HEK293 (cell line): Measurements from ENCODE around the gene GNB1L.

Experiments used
- CTCF ChIA-PET: fragments of 350-600 bp; formaldehyde crosslinking; extraction: SDS; loops from one replicate; lab custom pipeline; 2021; ENCODE audit warnings: antibody characterized with exemption; lab: Yijun Ruan, JAX
- POLR2A ChIA-PET: fragments of 300-600 bp; formaldehyde crosslinking; extraction: SDS; loops from one replicate; lab custom pipeline; 2020; ENCODE audit warnings: antibody characterized with exemption, inconsistent platforms; lab: Yijun Ruan, JAX
- H3K27ac ChIP-seq: fragments of 200-500 bp; sonication (Bioruptor generic); 2 replicates; pipeline ENCODE4 v1.5.1; 2014; ENCODE audit warnings: low read depth, low read length, control low read depth, inconsistent platforms; ENCODE audit errors: extremely low read depth
- H3K36me3 ChIP-seq, 2 experiments: fragments of 200-500 bp in 1 of 2; sonication (Bioruptor generic) in 1 of 2; 1 replicate in 1 of 2; 2 replicates in 1 of 2; pipeline ENCODE4 v1.5.1; 2014 to 2017; ENCODE audit warnings: inconsistent platforms in 2 of 2, low read length in 2 of 2; ENCODE audit not compliant: control insufficient read depth in 2 of 2, insufficient read depth in 1 of 2
- H3K4me1 ChIP-seq: fragments of 200-500 bp; sonication (Bioruptor generic); 2 replicates; pipeline ENCODE4 v1.5.1; 2014; ENCODE audit warnings: mild to moderate bottlenecking, low read length, inconsistent platforms; ENCODE audit not compliant: control insufficient read depth, insufficient read depth
- H3K4me3 ChIP-seq: 2 replicates; pipeline ENCODE4 v1.5.1; 2011; ENCODE audit warnings: low read depth, mild to moderate bottlenecking, control low read depth, low read length, moderate library complexity
- H3K9me3 ChIP-seq: fragments of 200-500 bp; sonication (Bioruptor generic); 2 replicates; pipeline ENCODE4 v1.5.1; 2014; ENCODE audit warnings: low read depth, low read length, inconsistent platforms; ENCODE audit not compliant: control insufficient read depth, insufficient read depth
- BCL11B ChIP-seq: fragments of 450-650 bp; formaldehyde crosslinking; IDR thresholded peaks from 2 replicates; pipeline ENCODE4 v1.5.1; 2016; ENCODE audit warnings: low read depth, missing biosample characterization, missing genetic modification characterization
- GLI2 ChIP-seq: fragments of 450-650 bp; formaldehyde crosslinking; IDR thresholded peaks from 2 replicates; pipeline ENCODE4; 2017; ENCODE audit warnings: missing biosample characterization, missing genetic modification characterization, low read depth, borderline replicate concordance
- GLIS1 ChIP-seq: fragments of 450-650 bp; formaldehyde crosslinking; IDR thresholded peaks from 2 replicates; pipeline ENCODE4 v1.5.1; 2016; ENCODE audit warnings: missing biosample characterization, missing genetic modification characterization
- HOXA7 ChIP-seq: sonication (generic); formaldehyde crosslinking; IDR thresholded peaks from 2 replicates; pipeline ENCODE4 v1.8.1; 2022; ENCODE audit warnings: missing genetic modification reagents, borderline replicate concordance
- KLF9 ChIP-seq: fragments of 450-650 bp; formaldehyde crosslinking; IDR thresholded peaks from 2 replicates; pipeline ENCODE4 v1.5.1; 2016; ENCODE audit warnings: missing biosample characterization, missing genetic modification characterization, low read depth
- ZBTB20 ChIP-seq: fragments of 450-650 bp; formaldehyde crosslinking; IDR thresholded peaks from 2 replicates; pipeline ENCODE4 v1.5.1; 2016; ENCODE audit warnings: missing biosample characterization, missing genetic modification characterization
- ZNF146 ChIP-seq: fragments of 450-650 bp; formaldehyde crosslinking; IDR thresholded peaks from 2 replicates; pipeline ENCODE4 v1.5.1; 2016; ENCODE audit warnings: missing biosample characterization, missing genetic modification characterization
- ZNF214 ChIP-seq: fragments of 450-650 bp; formaldehyde crosslinking; IDR thresholded peaks from 2 replicates; pipeline ENCODE4 v1.5.1; 2017; ENCODE audit warnings: missing biosample characterization, mild to moderate bottlenecking, missing genetic modification characterization, borderline replicate concordance
- ZNF23 ChIP-seq: fragments of 450-650 bp; formaldehyde crosslinking; IDR thresholded peaks from 2 replicates; pipeline ENCODE4 v1.5.1; 2016; ENCODE audit warnings: missing biosample characterization, missing genetic modification characterization, borderline replicate concordance
- ZNF239 ChIP-seq: fragments of 450-650 bp; formaldehyde crosslinking; IDR thresholded peaks from 2 replicates; pipeline ENCODE4 v1.5.1; 2016; ENCODE audit warnings: missing biosample characterization, missing genetic modification characterization
- ZNF416 ChIP-seq: fragments of 450-650 bp; formaldehyde crosslinking; IDR thresholded peaks from 2 replicates; pipeline ENCODE4 v1.5.1; 2016; ENCODE audit warnings: missing biosample characterization, missing genetic modification characterization
- ZNF433 ChIP-seq: fragments of 450-650 bp; formaldehyde crosslinking; IDR thresholded peaks from 2 replicates; pipeline ENCODE4 v1.5.1; 2016; ENCODE audit warnings: missing biosample characterization, missing genetic modification characterization, low read depth
- ZNF473 ChIP-seq: fragments of 450-650 bp; formaldehyde crosslinking; IDR thresholded peaks from 2 replicates; pipeline ENCODE4 v1.5.1; 2017; ENCODE audit warnings: missing biosample characterization, missing genetic modification characterization
- ZNF488 ChIP-seq: fragments of 450-650 bp; formaldehyde crosslinking; IDR thresholded peaks from 2 replicates; pipeline ENCODE4 v1.5.1; 2016; ENCODE audit warnings: missing biosample characterization, missing genetic modification characterization
- ZNF555 ChIP-seq: fragments of 450-650 bp; formaldehyde crosslinking; conservative IDR thresholded peaks from 2 replicates; pipeline ENCODE4 v1.5.1; 2017; ENCODE audit warnings: missing biosample characterization, mild to moderate bottlenecking, missing genetic modification characterization, inconsistent platforms
- ZNF561 ChIP-seq: fragments of 450-650 bp; IDR thresholded peaks from 2 replicates; pipeline ENCODE4 v1.5.1; 2018; ENCODE audit warnings: missing biosample characterization, missing genetic modification characterization, borderline replicate concordance
- ZNF596 ChIP-seq: fragments of 450-650 bp; IDR thresholded peaks from 2 replicates; pipeline ENCODE4 v1.5.0; 2018; ENCODE audit warnings: missing biosample characterization, mild to moderate bottlenecking, missing genetic modification characterization, moderate library complexity
- ZNF624 ChIP-seq: fragments of 450-650 bp; formaldehyde crosslinking; IDR thresholded peaks from 2 replicates; pipeline ENCODE4 v1.5.1; 2017; ENCODE audit warnings: missing biosample characterization, missing genetic modification characterization
- ZNF768 ChIP-seq: fragments of 450-650 bp; formaldehyde crosslinking; IDR thresholded peaks from 2 replicates; pipeline ENCODE4 v1.5.1; 2018; ENCODE audit warnings: missing biosample characterization, mild to moderate bottlenecking, missing genetic modification characterization
- ZSCAN30 ChIP-seq: fragments of 450-650 bp; IDR thresholded peaks from 2 replicates; pipeline ENCODE4 v1.5.1; 2018; ENCODE audit warnings: missing biosample characterization, mild to moderate bottlenecking, missing genetic modification characterization, moderate library complexity
- TF ChIP-seq, protein P1 (sequence below): fragments of 450-650 bp; formaldehyde crosslinking; IDR thresholded peaks from 2 replicates; pipeline ENCODE4 v1.5.1; 2016; ENCODE audit warnings: missing biosample characterization, missing genetic modification characterization, borderline replicate concordance
- TF ChIP-seq, protein P2 (sequence below): IDR thresholded peaks from 2 replicates; pipeline ENCODE4 v1.6.1; 2011; ENCODE audit warnings: mild to moderate bottlenecking, low read depth, low read length, borderline replicate concordance

GNB1L gene

DNA sequence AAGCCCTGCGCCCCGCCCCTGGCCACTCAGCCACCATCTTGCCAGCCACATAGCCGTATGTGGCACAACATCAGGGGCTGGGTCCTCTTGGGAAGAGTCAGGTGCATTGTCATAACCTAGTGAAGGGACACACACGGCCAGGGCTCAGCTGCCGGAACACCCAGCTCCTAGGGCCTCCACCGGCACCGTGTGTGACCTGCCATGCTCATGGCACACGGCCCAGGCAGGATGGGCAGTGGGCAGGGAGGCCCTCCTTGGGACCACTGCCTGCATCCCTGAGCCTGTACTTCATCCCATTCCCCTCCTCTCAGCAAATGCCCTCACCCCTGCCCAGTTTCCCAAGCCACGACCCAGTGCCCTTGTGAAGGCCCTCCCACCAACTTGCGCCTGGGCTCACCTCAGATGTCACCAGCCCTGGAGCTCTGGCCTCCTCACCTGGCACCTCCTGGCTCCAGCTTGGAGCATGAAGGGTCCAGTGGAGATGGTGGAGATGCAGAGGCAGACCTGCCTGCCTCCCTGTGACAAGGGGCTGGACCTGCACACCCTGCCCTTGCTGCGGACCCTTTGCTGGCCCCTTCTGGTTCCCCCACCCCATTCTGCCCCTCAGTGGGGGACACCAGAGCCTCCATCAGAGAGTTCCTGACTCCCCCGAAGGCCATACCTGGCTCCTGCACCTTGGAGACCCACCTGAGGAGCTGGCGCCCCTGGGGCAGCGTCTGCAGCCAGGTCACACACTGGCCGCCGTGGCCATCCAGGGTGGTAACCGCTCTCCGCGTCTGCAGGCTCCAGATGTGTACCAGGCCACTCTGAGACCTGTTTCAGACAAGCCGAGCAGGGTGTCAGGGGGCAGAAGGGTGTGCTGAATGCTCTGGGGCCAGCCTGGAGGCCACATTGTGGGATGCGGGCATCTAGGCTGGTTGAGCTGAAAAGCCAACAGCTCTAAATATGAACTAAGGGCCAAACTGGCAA is 34.5 kb downstream of the GNB1L start:
- TF ChIP-seq ZNF214 (tag by site-specific recombination) (no peak), HOXA7 (CRISPR knock-in tag) (no peak), ZNF561 (tag by site-specific recombination) (no peak), ZSCAN30 (no peak), ZNF416 (tag by site-specific recombination) (no peak), ZNF473 (tag by site-specific recombination) (no peak), KLF9 (tag by site-specific recombination) (no peak), ZNF433 (tag by site-specific recombination) (no peak), ZNF239 (tag by site-specific recombination) (no peak), ZNF596 (tag by site-specific recombination) (no peak), ZNF146 (tag by site-specific recombination) (no peak), BCL11B (tag by site-specific recombination) (no peak), ZNF23 (tag by site-specific recombination) (no peak), GLI2 (tag by site-specific recombination) (no peak), ZNF768 (tag by site-specific recombination) (no peak), ZNF555 (tag by site-specific recombination) (no peak), ZBTB20 (no peak)
- TF ChIP-seq, protein P1, sequence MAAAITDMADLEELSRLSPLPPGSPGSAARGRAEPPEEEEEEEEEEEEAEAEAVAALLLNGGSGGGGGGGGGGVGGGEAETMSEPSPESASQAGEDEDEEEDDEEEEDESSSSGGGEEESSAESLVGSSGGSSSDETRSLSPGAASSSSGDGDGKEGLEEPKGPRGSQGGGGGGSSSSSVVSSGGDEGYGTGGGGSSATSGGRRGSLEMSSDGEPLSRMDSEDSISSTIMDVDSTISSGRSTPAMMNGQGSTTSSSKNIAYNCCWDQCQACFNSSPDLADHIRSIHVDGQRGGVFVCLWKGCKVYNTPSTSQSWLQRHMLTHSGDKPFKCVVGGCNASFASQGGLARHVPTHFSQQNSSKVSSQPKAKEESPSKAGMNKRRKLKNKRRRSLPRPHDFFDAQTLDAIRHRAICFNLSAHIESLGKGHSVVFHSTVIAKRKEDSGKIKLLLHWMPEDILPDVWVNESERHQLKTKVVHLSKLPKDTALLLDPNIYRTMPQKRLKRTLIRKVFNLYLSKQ (tag by site-specific recombination), result no peak
- TF ChIP-seq, protein P2, sequence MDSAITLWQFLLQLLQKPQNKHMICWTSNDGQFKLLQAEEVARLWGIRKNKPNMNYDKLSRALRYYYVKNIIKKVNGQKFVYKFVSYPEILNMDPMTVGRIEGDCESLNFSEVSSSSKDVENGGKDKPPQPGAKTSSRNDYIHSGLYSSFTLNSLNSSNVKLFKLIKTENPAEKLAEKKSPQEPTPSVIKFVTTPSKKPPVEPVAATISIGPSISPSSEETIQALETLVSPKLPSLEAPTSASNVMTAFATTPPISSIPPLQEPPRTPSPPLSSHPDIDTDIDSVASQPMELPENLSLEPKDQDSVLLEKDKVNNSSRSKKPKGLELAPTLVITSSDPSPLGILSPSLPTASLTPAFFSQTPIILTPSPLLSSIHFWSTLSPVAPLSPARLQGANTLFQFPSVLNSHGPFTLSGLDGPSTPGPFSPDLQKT, result no peak
- TF ChIP-seq, all 188 proteins: peak for 0
- Histone ChIP-seq H3K27ac (no peak overlapping the region), H3K36me3 (peaks cover 0 to 9% of the 10 kb centered on the region in 2 experiments; a peak in 1 of 3 replicates), H3K4me1 (no peaks in the 10 kb centered on the region), H3K9me3 (no peaks in the 10 kb centered on the region), H3K4me3 (no peak overlapping the region)
- ChIA-PET POLR2A (no interaction called here), CTCF (interaction anchor here (0.7 to 1.7 kb wide), 5 partner anchors 15 to 140 kb away, joined by 3 to 4 read pairs (median 4); no protein-coding TSS in a partner anchor)

DNA sequence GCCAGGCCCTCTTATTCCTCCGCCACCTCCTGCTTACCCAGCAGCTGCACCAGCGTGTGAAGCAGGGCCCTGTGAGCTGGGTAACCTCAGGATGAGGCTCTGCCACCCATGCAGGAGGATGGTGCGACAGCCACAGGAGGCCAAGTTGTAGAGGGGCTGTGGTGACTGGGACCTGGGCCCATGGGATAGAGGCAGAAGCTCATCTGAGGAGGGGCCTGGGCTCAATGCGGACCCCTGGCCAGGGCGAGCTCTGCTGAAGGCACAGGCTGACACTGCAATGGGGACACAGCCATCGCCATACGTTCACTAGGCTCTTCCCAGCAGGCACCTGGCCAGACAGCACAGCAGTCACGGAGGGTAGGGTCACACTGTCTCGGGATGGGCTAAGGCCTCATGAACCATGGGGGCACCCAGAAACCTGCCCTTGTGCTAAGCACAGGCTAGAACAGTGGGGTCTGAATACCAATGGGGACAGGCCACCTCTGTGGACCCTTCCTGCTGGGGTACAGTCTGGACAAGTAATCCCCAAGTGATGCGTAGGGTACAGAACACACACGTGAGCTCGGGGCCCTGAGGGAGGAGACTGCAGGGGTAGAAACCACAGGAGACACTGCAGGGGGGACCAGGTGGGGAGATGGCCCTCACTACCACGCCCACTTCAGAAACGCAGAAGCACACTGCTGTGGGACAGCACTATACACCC is 35.3 kb downstream of the GNB1L start:
- Histone ChIP-seq H3K27ac (no peak overlapping the region), H3K9me3 (no peaks in the 10 kb centered on the region), H3K4me1 (no peaks in the 10 kb centered on the region), H3K36me3 (peaks cover 0 to 11% of the 10 kb centered on the region in 2 experiments; a peak in 1 of 3 replicates), H3K4me3 (no peak overlapping the region)
- ChIA-PET POLR2A (no interaction called here), CTCF (interaction anchor here (1.0 to 1.7 kb wide), 3 partner anchors 38 to 134 kb away, joined by 3 to 4 read pairs (median 4); no protein-coding TSS in a partner anchor)
- TF ChIP-seq ZNF624 (tag by site-specific recombination) (no peak), ZNF488 (no peak), GLIS1 (tag by site-specific recombination) (peak; percentile 61)
